ENCODE measurements around the gene POP7. TPM values are rescaled to one million over a fixed set of nuclear protein-coding genes. Genes with fewer than 3 reads are reported as not detected.

POP7 gene
- total RNA-seq, 4 donors from 2014 or later, result 10.7 to 58.7 (median 34.1) TPM

DNA sequence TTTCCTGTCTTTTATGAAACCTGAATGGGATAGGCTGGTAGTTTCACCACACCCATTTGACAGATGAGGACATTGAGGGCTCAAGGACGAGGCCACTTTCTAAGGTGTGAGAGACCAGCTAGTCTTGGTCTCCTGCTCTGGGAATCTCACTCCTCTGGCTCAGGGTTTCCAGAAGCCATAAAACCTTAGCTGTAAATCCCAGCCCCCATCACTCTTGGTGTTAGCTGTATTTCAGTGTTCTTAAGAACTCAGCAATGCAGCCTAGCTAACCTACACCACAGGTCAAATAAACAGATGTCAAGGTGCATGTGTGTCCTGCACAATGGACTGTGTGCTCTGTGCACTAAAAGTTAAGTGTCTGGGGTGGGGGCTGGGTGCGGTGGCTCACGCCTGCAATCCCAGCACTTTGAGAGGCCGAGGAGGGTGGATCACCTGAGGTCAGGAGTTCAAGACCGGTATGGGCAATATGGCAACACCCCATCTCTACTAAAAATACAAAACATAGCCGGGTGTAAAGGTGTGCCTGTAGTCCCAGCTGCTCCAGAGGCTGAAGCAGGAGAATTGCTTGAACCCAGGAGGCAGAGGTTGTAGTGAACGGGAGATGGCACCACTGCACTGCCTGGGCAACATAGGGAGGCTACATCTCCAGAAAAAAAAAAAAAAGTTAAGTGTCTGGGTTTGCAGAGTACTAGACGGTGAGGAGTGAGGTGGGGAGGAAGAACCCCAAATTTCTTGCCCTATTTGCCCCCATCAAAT lies 13.8 kb downstream of the POP7 start:
- TF ChIP-seq EP300 (IDR thresholded peaks at IDR 0.05; ENCODE audit: low read depth) (no peak), CTCF (IDR thresholded peaks at IDR 0.05) (peak in 1 of 5 experiments; percentile 9)
- H3K36me3 ChIP-seq, result no peaks in the 10 kb centered on the region
- no peaks in the 10 kb centered on the region for H3K9me3 ChIP-seq
- in situ Hi-C loops (cut with MboI; ENCODE audit: low pct_ligation_motif_present in 1 of 4, low pct_unique_long_range_greater_than_20kb in 1 of 4, low sequenced_read_pairs in 3 of 4), result loop anchor here in 2 of 4 donors (25.0 kb wide), 2 partner anchors 143 to 257 kb away; partner anchors contain the start of genes SLC12A9 (in 1 of the 2), SPACDR (in 1 of the 2) and TRIP6 (in 1 of the 2)
- peaks cover 8 to 18% (median 10%) of the 10 kb centered on the region in 4 donors for H3K4me1 ChIP-seq
- peaks cover 59% of the 10 kb centered on the region for H3K27me3 ChIP-seq
- H3K4me3 ChIP-seq, result no peak overlapping the region
- H3K27ac ChIP-seq, result no peak overlapping the region
- DNase-seq, result peak; percentile 40
- intact Hi-C loops (cut with DNase I; ENCODE audit: low total_unique reads), result no loop called here
- 16 to 30% methylated on average over 5 to 8 of the region's 8 CpGs for WGBS, 2 donors (ENCODE audit: low coverage in 1 of 2)

GRCh38 chr7:100720279-100720670 lies 14.4 kb downstream of the POP7 start, which contains the start of gene EPO:
Gene EPO, plus strand, starts transcription at chr7:100720468. Its CDS starts 513 bp downstream, at chr7:100720981.
- TF ChIP-seq CTCF (IDR thresholded peaks at IDR 0.05) (no peak), EP300 (IDR thresholded peaks at IDR 0.05; ENCODE audit: low read depth) (no peak), POLR2A (IDR thresholded peaks at IDR 0.05) (no peak), POLR2AphosphoS5 (IDR thresholded peaks at IDR 0.05) (no peak)
- 3% methylated on average over 16 of the region's 21 CpGs; no CpG with 5 or more reads in 1 of the 2 donors for WGBS, 2 donors (ENCODE audit: low coverage in 1 of 2)
- Histone ChIP-seq H3K36me3 (no peaks in the 10 kb centered on the region), H3K4me3 (peak within 1 kb of the TSS in 1 of 4 donors; percentile 18), H3K27me3 (peaks cover 62% of the 10 kb centered on the region), H3K9me3 (no peaks in the 10 kb centered on the region), H3K4me1 (peaks cover 8 to 21% (median 10%) of the 10 kb centered on the region in 4 donors), H3K27ac (no peak within 1 kb of the TSS)
- in situ Hi-C loops (cut with MboI; ENCODE audit: low pct_ligation_motif_present in 1 of 4, low pct_unique_long_range_greater_than_20kb in 1 of 4, low sequenced_read_pairs in 3 of 4), result loop anchor here in 2 of 4 donors (25.0 kb wide), 2 partner anchors 142 to 258 kb away; partner anchors contain the start of genes SLC12A9 (in 1 of the 2), SPACDR (in 1 of the 2) and TRIP6 (in 1 of the 2)
- no peak for DNase-seq
- intact Hi-C loops (cut with DNase I; ENCODE audit: low total_unique reads), result no loop called here

DNA sequence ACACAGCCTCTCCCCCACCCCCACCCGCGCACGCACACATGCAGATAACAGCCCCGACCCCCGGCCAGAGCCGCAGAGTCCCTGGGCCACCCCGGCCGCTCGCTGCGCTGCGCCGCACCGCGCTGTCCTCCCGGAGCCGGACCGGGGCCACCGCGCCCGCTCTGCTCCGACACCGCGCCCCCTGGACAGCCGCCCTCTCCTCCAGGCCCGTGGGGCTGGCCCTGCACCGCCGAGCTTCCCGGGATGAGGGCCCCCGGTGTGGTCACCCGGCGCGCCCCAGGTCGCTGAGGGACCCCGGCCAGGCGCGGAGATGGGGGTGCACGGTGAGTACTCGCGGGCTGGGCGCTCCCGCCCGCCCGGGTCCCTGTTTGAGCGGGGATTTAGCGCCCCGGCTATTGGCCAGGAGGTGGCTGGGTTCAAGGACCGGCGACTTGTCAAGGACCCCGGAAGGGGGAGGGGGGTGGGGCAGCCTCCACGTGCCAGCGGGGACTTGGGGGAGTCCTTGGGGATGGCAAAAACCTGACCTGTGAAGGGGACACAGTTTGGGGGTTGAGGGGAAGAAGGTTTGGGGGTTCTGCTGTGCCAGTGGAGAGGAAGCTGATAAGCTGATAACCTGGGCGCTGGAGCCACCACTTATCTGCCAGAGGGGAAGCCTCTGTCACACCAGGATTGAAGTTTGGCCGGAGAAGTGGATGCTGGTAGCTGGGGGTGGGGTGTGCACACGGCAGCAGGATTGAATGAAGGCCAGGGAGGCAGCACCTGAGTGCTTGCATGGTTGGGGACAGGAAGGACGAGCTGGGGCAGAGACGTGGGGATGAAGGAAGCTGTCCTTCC lies 15.0 kb downstream of the POP7 start:
- Histone ChIP-seq H3K4me1 (peaks cover 8 to 27% (median 13%) of the 10 kb centered on the region in 4 donors), H3K9me3 (no peaks in the 10 kb centered on the region), H3K27ac (no peak overlapping the region), H3K4me3 (peak overlapping the region in 1 of 4 donors; percentile 18), H3K27me3 (peaks cover 62% of the 10 kb centered on the region), H3K36me3 (no peaks in the 10 kb centered on the region)
- intact Hi-C loops (cut with DNase I; ENCODE audit: low total_unique reads), result no loop called here
- in situ Hi-C loops (cut with MboI; ENCODE audit: low pct_ligation_motif_present in 1 of 4, low pct_unique_long_range_greater_than_20kb in 1 of 4, low sequenced_read_pairs in 3 of 4), result loop anchor here in 2 of 4 donors (25.0 kb wide), 2 partner anchors 141 to 259 kb away; partner anchors contain the start of genes SLC12A9 (in 1 of the 2), SPACDR (in 1 of the 2) and TRIP6 (in 1 of the 2)
- no peak for DNase-seq
- TF ChIP-seq EP300 (IDR thresholded peaks at IDR 0.05; ENCODE audit: low read depth) (no peak), POLR2AphosphoS5 (IDR thresholded peaks at IDR 0.05) (no peak), POLR2A (IDR thresholded peaks at IDR 0.05) (no peak), CTCF (IDR thresholded peaks at IDR 0.05) (no peak)
- WGBS, 2 donors (ENCODE audit: low coverage in 1 of 2), result 0 to 13% methylated on average over 3 to 39 of the region's 56 CpGs

DNA sequence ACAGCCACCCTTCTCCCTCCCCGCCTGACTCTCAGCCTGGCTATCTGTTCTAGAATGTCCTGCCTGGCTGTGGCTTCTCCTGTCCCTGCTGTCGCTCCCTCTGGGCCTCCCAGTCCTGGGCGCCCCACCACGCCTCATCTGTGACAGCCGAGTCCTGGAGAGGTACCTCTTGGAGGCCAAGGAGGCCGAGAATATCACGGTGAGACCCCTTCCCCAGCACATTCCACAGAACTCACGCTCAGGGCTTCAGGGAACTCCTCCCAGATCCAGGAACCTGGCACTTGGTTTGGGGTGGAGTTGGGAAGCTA lies 15.5 kb downstream of the POP7 start:
- Histone ChIP-seq H3K27ac (no peak overlapping the region), H3K4me1 (peaks cover 8 to 29% (median 16%) of the 10 kb centered on the region in 4 donors), H3K36me3 (no peaks in the 10 kb centered on the region), H3K4me3 (no peak overlapping the region), H3K27me3 (peaks cover 62% of the 10 kb centered on the region), H3K9me3 (no peaks in the 10 kb centered on the region)
- DNase-seq, result no peak
- in situ Hi-C loops (cut with MboI; ENCODE audit: low pct_ligation_motif_present in 1 of 4, low pct_unique_long_range_greater_than_20kb in 1 of 4, low sequenced_read_pairs in 3 of 4) (loop anchor here in 2 of 4 donors (25.0 kb wide), 2 partner anchors 141 to 259 kb away; partner anchors contain the start of genes SLC12A9 (in 1 of the 2), SPACDR (in 1 of the 2) and TRIP6 (in 1 of the 2)), intact Hi-C loops (cut with DNase I; ENCODE audit: low total_unique reads) (no loop called here)
- no peak for TF ChIP-seq POLR2A (IDR thresholded peaks at IDR 0.05)
- no peak for TF ChIP-seq POLR2AphosphoS5 (IDR thresholded peaks at IDR 0.05)
- TF ChIP-seq EP300 (IDR thresholded peaks at IDR 0.05; ENCODE audit: low read depth), result no peak
- TF ChIP-seq CTCF (IDR thresholded peaks at IDR 0.05), result no peak
- 76% methylated on average over 8 of the region's 8 CpGs; no CpG with 5 or more reads in 1 of the 2 donors for WGBS, 2 donors (ENCODE audit: low coverage in 1 of 2)
